Trophoblast cell (in vitro differentiated cells and primary cell): ENCODE results near the gene GPR160.
"Not testable (repeated sequence)": the region's sequence is repeated elsewhere in the genome, so short reads cannot be mapped to it uniquely, and the experiment has no call there.

Experiments
- DNase-seq, 2 donors: peaks; one replicate each; pipeline ENCODE4 v3.0.0-alpha.2; 2016
- H2AFZ ChIP-seq: 2 replicates; pipeline ENCODE4 v1.6.1; 2013; ENCODE audit warnings: low read length, moderate library complexity, mild to moderate bottlenecking; ENCODE audit not compliant: insufficient read depth, poor library complexity
- H2AK5ac ChIP-seq: 2 replicates; pipeline ENCODE4 v1.6.1; 2013; ENCODE audit warnings: mild to moderate bottlenecking, low read length
- H2BK120ac ChIP-seq: 2 replicates; pipeline ENCODE4 v1.6.1; 2013; ENCODE audit warnings: low read length, mild to moderate bottlenecking, moderate library complexity; ENCODE audit not compliant: insufficient read depth, poor library complexity
- H2BK12ac ChIP-seq: 2 replicates; pipeline ENCODE4 v1.6.1; 2013; ENCODE audit warnings: mild to moderate bottlenecking, low read length, moderate library complexity
- H2BK5ac ChIP-seq: 2 replicates; pipeline ENCODE4 v1.6.1; 2013; ENCODE audit warnings: low read length, low read depth, moderate library complexity, mild to moderate bottlenecking; ENCODE audit not compliant: poor library complexity
- H3K14ac ChIP-seq: 2 replicates; pipeline ENCODE4 v1.6.1; 2013; ENCODE audit warnings: mild to moderate bottlenecking, low read length
- H3K18ac ChIP-seq: 2 replicates; pipeline ENCODE4 v1.6.1; 2013; ENCODE audit warnings: mild to moderate bottlenecking, low read length
- H3K23ac ChIP-seq: 2 replicates; pipeline ENCODE4 v1.6.1; 2013; ENCODE audit warnings: low read length
- H3K27ac ChIP-seq: 2 replicates; pipeline ENCODE4 v1.5.1; 2013; ENCODE audit warnings: low read depth, mild to moderate bottlenecking, inconsistent platforms, low read length, moderate library complexity
- H3K27me3 ChIP-seq: 2 replicates; pipeline ENCODE4 v1.6.1; 2013; ENCODE audit warnings: inconsistent platforms, mild to moderate bottlenecking, low read length, moderate library complexity; ENCODE audit not compliant: insufficient read depth
- H3K36me3 ChIP-seq, 2 experiments: 1 replicate in 1 of 2; 2 replicates in 1 of 2; pipeline ENCODE4 v1.6.1; 2013; ENCODE audit warnings: low read length in 2 of 2, mild to moderate bottlenecking in 2 of 2, moderate library complexity in 1 of 2; ENCODE audit not compliant: insufficient read depth in 2 of 2, control insufficient read depth in 1 of 2
- H3K4ac ChIP-seq: 2 replicates; pipeline ENCODE4 v1.6.1; 2013; ENCODE audit warnings: low read depth, mild to moderate bottlenecking, low read length, moderate library complexity
- H3K4me1 ChIP-seq, 2 experiments: 1 replicate in 1 of 2; 2 replicates in 1 of 2; pipeline ENCODE4 v1.6.1; 2013; ENCODE audit warnings: low read length in 2 of 2, mild to moderate bottlenecking in 2 of 2, moderate library complexity in 1 of 2; ENCODE audit not compliant: insufficient read depth in 2 of 2, control insufficient read depth in 1 of 2
- H3K4me2 ChIP-seq: 2 replicates; pipeline ENCODE4 v1.6.1; 2013; ENCODE audit warnings: inconsistent platforms, mild to moderate bottlenecking, low read length, moderate library complexity
- H3K4me3 ChIP-seq: 2 replicates; pipeline ENCODE4 v1.5.1; 2013; ENCODE audit warnings: mild to moderate bottlenecking, low read depth, low read length, inconsistent platforms
- H3K79me1 ChIP-seq: one replicate; pipeline ENCODE4 v1.6.1; 2013; ENCODE audit warnings: low read length
- H3K79me2 ChIP-seq: 2 replicates; pipeline ENCODE4 v1.6.1; 2013; ENCODE audit warnings: low read length, mild to moderate bottlenecking; ENCODE audit not compliant: control insufficient read depth, insufficient read depth, poor library complexity
- H3K9ac ChIP-seq: 2 replicates; pipeline ENCODE4 v1.6.1; 2013; ENCODE audit warnings: mild to moderate bottlenecking, low read length
- H3K9me3 ChIP-seq: 2 replicates; pipeline ENCODE4 v1.6.1; 2013; ENCODE audit warnings: low read depth, mild to moderate bottlenecking, control low read depth, inconsistent platforms, low read length; ENCODE audit not compliant: insufficient read depth
- H4K12ac ChIP-seq: 2 replicates; pipeline ENCODE4 v1.6.1; 2013; ENCODE audit warnings: low read depth, mild to moderate bottlenecking, low read length, moderate library complexity
- H4K8ac ChIP-seq: 2 replicates; pipeline ENCODE4 v1.6.1; 2013; ENCODE audit warnings: low read depth, mild to moderate bottlenecking, low read length, moderate library complexity
- H4K91ac ChIP-seq: one replicate; pipeline ENCODE4 v1.6.1; 2013; ENCODE audit warnings: low read depth, mild to moderate bottlenecking, low read length, moderate library complexity
- WGBS: extraction: QIAGEN DNeasy Blood & Tissue Kit; methylation state at CpG from one replicate; pipeline ENCODE4 v1.1.7; 2013; ENCODE audit warnings: missing lambda C conversion rate; ENCODE audit not compliant: insufficient read length, insufficient coverage; ENCODE audit errors: extremely low coverage; 5-methylcytosine and 5-hydroxymethylcytosine counted together

GPR160 gene

DNA sequence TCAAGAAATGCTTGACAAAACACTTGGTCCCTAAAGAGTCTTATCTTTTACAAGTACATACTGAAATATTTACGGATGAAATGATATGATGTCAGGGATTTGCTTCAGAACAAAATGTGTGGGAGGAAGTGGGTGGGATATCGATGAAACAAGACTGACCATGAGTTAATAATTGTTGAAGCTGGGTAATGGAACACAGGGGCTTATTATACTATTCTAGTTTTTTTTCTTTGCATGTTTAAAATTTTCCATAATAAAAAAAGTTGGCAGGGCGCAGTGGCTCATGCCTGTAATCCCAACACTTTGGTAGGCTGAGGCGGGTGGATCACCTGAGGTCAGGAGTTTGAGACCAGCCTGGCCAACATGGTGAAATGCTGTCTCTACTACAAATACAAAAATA is 18.5 kb upstream of the GPR160 start:
- not testable (repeated sequence) for H2BK120ac ChIP-seq, H2AFZ ChIP-seq

DNA sequence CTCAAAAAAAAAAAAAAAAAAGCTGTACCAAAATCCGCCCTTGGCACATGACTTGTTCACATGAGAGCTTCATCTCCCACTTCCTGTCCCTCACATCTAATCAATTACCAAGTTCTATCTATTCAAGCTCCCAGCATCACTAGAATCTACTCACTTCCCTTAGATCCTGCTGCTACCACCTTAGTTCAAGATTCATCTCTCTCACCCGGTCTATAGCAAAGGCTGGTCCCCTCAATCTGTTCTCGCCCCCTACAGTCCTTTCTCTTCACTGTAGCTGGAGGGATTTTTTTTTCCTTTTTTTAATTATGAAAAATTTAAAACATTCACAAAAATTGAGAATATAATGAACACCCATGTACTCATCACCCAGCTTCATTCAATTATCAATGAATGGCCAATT is 16.7 kb upstream of the GPR160 start:
- Histone ChIP-seq H3K14ac (no peak overlapping the region), H3K18ac (no peak overlapping the region), H3K4me1 (no peaks in the 10 kb centered on the region), H2BK5ac (no peak overlapping the region), H3K4me3 (no peak overlapping the region), H3K36me3 (no peaks in the 10 kb centered on the region), H3K27me3 (no peaks in the 10 kb centered on the region), H2BK120ac (no peak overlapping the region), H4K91ac (no peak overlapping the region), H3K79me2 (no peaks in the 10 kb centered on the region), H3K79me1 (no peaks in the 10 kb centered on the region), H3K27ac (no peak overlapping the region), H2AK5ac (no peak overlapping the region), H3K4ac (no peak overlapping the region), H3K4me2 (no peak overlapping the region), H3K9ac (no peak overlapping the region), H4K8ac (no peak overlapping the region), H4K12ac (no peak overlapping the region), H2BK12ac (no peak overlapping the region), H3K23ac (no peak overlapping the region), H2AFZ (no peak overlapping the region), H3K9me3 (no peaks in the 10 kb centered on the region)
- no peak for DNase-seq
- WGBS, result no CpG with 5 or more reads among the region's 3 CpGs

More for the DNA sequence above, 18.5 kb upstream of the GPR160 start:
- WGBS, result no CpG with 5 or more reads among the region's 4 CpGs
- not testable (repeated sequence) for H3K4ac ChIP-seq, H3K27me3 ChIP-seq, H3K4me3 ChIP-seq, H3K18ac ChIP-seq, H2AK5ac ChIP-seq, H3K23ac ChIP-seq, H2BK12ac ChIP-seq, H3K27ac ChIP-seq, H4K91ac ChIP-seq, H3K79me2 ChIP-seq, H3K4me1 ChIP-seq, H3K79me1 ChIP-seq, H3K4me2 ChIP-seq, H3K14ac ChIP-seq, H4K12ac ChIP-seq, DNase-seq, H4K8ac ChIP-seq, H3K9me3 ChIP-seq, H3K36me3 ChIP-seq, H2BK5ac ChIP-seq, H3K9ac ChIP-seq

- H4K8ac ChIP-seq, result no peak overlapping the region
- no peak overlapping the region for H3K4me3 ChIP-seq
- no peaks in the 10 kb centered on the region for H3K79me2 ChIP-seq
- no peak overlapping the region for H3K4me2 ChIP-seq
- H3K18ac ChIP-seq, result no peak overlapping the region
- H3K27me3 ChIP-seq, result no peaks in the 10 kb centered on the region
- no peak overlapping the region for H4K91ac ChIP-seq
- no peak overlapping the region for H2AFZ ChIP-seq
- WGBS, result no CpG with 5 or more reads among the region's 4 CpGs
- no peak overlapping the region for H2BK5ac ChIP-seq
- no peak overlapping the region for H3K23ac ChIP-seq
- H4K12ac ChIP-seq, result no peak overlapping the region
- no peak overlapping the region for H2BK12ac ChIP-seq
- no peaks in the 10 kb centered on the region for H3K4me1 ChIP-seq
- no peaks in the 10 kb centered on the region for H3K9me3 ChIP-seq
- no peak overlapping the region for H3K27ac ChIP-seq
- H3K14ac ChIP-seq, result no peak overlapping the region
- H2BK120ac ChIP-seq, result no peak overlapping the region
- H2AK5ac ChIP-seq, result no peak overlapping the region
- no peak overlapping the region for H3K4ac ChIP-seq
- no peak overlapping the region for H3K9ac ChIP-seq
- DNase-seq, result no peak
- no peaks in the 10 kb centered on the region for H3K36me3 ChIP-seq
- no peaks in the 10 kb centered on the region for H3K79me1 ChIP-seq
Observed at GRCh38 chr3:170022336-170022735, 15.5 kb upstream of the GPR160 start.

- no peak overlapping the region for H3K4ac ChIP-seq
- no peak overlapping the region for H3K27ac ChIP-seq
- no CpG with 5 or more reads among the region's 1 CpG for WGBS
- H4K12ac ChIP-seq, result no peak overlapping the region
- H2BK5ac ChIP-seq, result no peak overlapping the region
- no peak overlapping the region for H3K4me2 ChIP-seq
- H3K14ac ChIP-seq, result no peak overlapping the region
- no peaks in the 10 kb centered on the region for H3K4me1 ChIP-seq
- H2BK12ac ChIP-seq, result no peak overlapping the region
- no peaks in the 10 kb centered on the region for H3K9me3 ChIP-seq
- H3K27me3 ChIP-seq, result no peaks in the 10 kb centered on the region
- no peak overlapping the region for H3K23ac ChIP-seq
- H3K9ac ChIP-seq, result no peak overlapping the region
- no peak overlapping the region for H2AFZ ChIP-seq
- H3K79me2 ChIP-seq, result no peaks in the 10 kb centered on the region
- no peak overlapping the region for H2AK5ac ChIP-seq
- H2BK120ac ChIP-seq, result no peak overlapping the region
- no peak for DNase-seq
- no peaks in the 10 kb centered on the region for H3K36me3 ChIP-seq
- no peak overlapping the region for H3K18ac ChIP-seq
- no peaks in the 10 kb centered on the region for H3K79me1 ChIP-seq
- no peak overlapping the region for H3K4me3 ChIP-seq
- no peak overlapping the region for H4K91ac ChIP-seq
- H4K8ac ChIP-seq, result no peak overlapping the region
Observed at GRCh38 chr3:170023165-170023564, 14.6 kb upstream of the GPR160 start.
